H1 (cell line): ENCODE data around the gene NDUFAF3. TPM values are rescaled to one million over a fixed set of nuclear protein-coding genes. Genes with fewer than 3 reads are reported as not detected.

Source experiments
- CTCF ChIA-PET: fragments of 300-600 bp; sonication (Branson Sonifier 250); formaldehyde crosslinking; loops from one replicate; lab custom pipeline; 2021; ENCODE audit not compliant: partially characterized antibody; lab: Charles Lee
- POLR2A ChIA-PET: fragments of 300-600 bp; sonication (Branson Sonifier 250); formaldehyde crosslinking; loops from one replicate; lab custom pipeline; 2021; ENCODE audit warnings: inconsistent platforms; ENCODE audit not compliant: partially characterized antibody; lab: Charles Lee
- DNase-seq, 2 experiments: peaks; one replicate each; pipeline versions ENCODE4 v3.0.0 to v3.0.0-alpha.2; 2010 to 2022; ENCODE audit warnings: low spot score in 2 of 2, low read depth in 1 of 2, mixed read lengths in 1 of 2
- FAIRE-seq: peaks from 2 replicates; lab custom pipeline; 2011; peaks lifted over from hg19 to GRCh38; lab: Jason Lieb, UNC
- H2AFZ ChIP-seq: 2 replicates; pipeline ENCODE4 v1.8.1; 2012; ENCODE audit warnings: low read length, inconsistent platforms
- H2AK5ac ChIP-seq: 2 replicates; pipeline ENCODE4 v1.6.1; 2013; ENCODE audit warnings: low read depth, low read length
- H2BK120ac ChIP-seq: replicated peaks from 2 replicates; pipeline ENCODE3; 2013; ENCODE audit warnings: low read depth, low read length, inconsistent platforms
- H2BK12ac ChIP-seq: 2 replicates; pipeline ENCODE4 v1.6.1; 2013; ENCODE audit warnings: low read depth, low read length
- H2BK15ac ChIP-seq: 2 replicates; pipeline ENCODE4 v1.6.1; 2013; ENCODE audit warnings: low read length
- H2BK20ac ChIP-seq: 2 replicates; pipeline ENCODE4 v1.6.1; 2013; ENCODE audit warnings: low read length
- H2BK5ac ChIP-seq: 2 replicates; pipeline ENCODE4 v1.6.1; 2013; ENCODE audit warnings: low read depth, low read length
- H3K14ac ChIP-seq: 2 replicates; pipeline ENCODE4 v1.6.1; 2013; ENCODE audit warnings: inconsistent platforms; ENCODE audit not compliant: insufficient read length
- H3K18ac ChIP-seq: 2 replicates; pipeline ENCODE4 v1.6.1; 2013; ENCODE audit warnings: low read length; ENCODE audit errors: extremely low read depth
- H3K23ac ChIP-seq: 2 replicates; pipeline ENCODE4 v1.6.1; 2013; ENCODE audit warnings: inconsistent platforms; ENCODE audit not compliant: insufficient read length
- H3K23me2 ChIP-seq: 2 replicates; pipeline ENCODE4 v1.6.1; 2013; ENCODE audit warnings: low read depth, low read length
- H3K27ac ChIP-seq: 2 replicates; pipeline ENCODE4 v1.6.1; 2011; ENCODE audit warnings: low read depth, low read length, inconsistent platforms
- H3K27me3 ChIP-seq, 4 experiments: replicated peaks in 1 of 4; 1 replicate in 1 of 4; 2 replicates in 3 of 4; pipeline versions ENCODE4 v1.6.1 to v1.8.1; 2011 to 2013; ENCODE audit warnings: low read length in 3 of 4, mild to moderate bottlenecking in 3 of 4, inconsistent platforms in 2 of 4, mixed read lengths in 2 of 4, moderate library complexity in 1 of 4; ENCODE audit not compliant: control insufficient read depth in 3 of 4, insufficient read depth in 3 of 4; ENCODE audit errors: extremely low read depth in 1 of 4
- H3K36me3 ChIP-seq, 4 experiments: 2 replicates each; pipeline versions ENCODE4 v1.6.1 to v1.8.1; 2011 to 2013; ENCODE audit warnings: mild to moderate bottlenecking in 4 of 4, low read length in 3 of 4, moderate library complexity in 2 of 4, control low read depth in 1 of 4, inconsistent platforms in 1 of 4; ENCODE audit not compliant: insufficient read depth in 4 of 4, control insufficient read depth in 2 of 4
- H3K4ac ChIP-seq: replicated peaks from 2 replicates; pipeline ENCODE3; 2013; ENCODE audit warnings: low read length, low read depth, mixed read lengths, inconsistent platforms; ENCODE audit not compliant: insufficient read length
- H3K4me1 ChIP-seq, 4 experiments: replicated peaks in 1 of 4; 1 replicate in 1 of 4; 2 replicates in 3 of 4; pipeline versions ENCODE4 v1.6.1 to v1.8.1; 2011 to 2013; ENCODE audit warnings: low read length in 3 of 4, inconsistent platforms in 2 of 4, mixed read lengths in 1 of 4; ENCODE audit not compliant: insufficient read depth in 4 of 4, control insufficient read depth in 3 of 4
- H3K4me2 ChIP-seq, 2 experiments: 2 replicates each; pipeline versions ENCODE4 v1.6.1 to v1.8.1; 2011 to 2013; ENCODE audit warnings: low read depth in 2 of 2, low read length in 2 of 2, control low read depth in 1 of 2, inconsistent platforms in 1 of 2, mild to moderate bottlenecking in 1 of 2; ENCODE audit not compliant: insufficient read depth in 1 of 2
- H3K4me3 ChIP-seq, 4 experiments: fragments of 200-600, 300-600 bp in 1 of 4; sonication (generic), shearing (Covaris generic), sonication (Bioruptor Twin) in 1 of 4; 2 replicates each; pipeline versions ENCODE4 v1.5.1 to v1.8.1; 2011 to 2016; ENCODE audit warnings: low read length in 4 of 4, low read depth in 3 of 4, control low read depth in 2 of 4, inconsistent platforms in 2 of 4, mild to moderate bottlenecking in 2 of 4, mixed read lengths in 1 of 4, moderate library complexity in 1 of 4; ENCODE audit not compliant: insufficient read depth in 2 of 4; ENCODE audit errors: extremely low read depth in 1 of 4
- H3K56ac ChIP-seq: replicated peaks from 2 replicates; pipeline ENCODE3; 2013; ENCODE audit warnings: low read depth, mild to moderate bottlenecking, mixed read lengths, low read length, inconsistent platforms; ENCODE audit not compliant: insufficient read length
- H3K79me1 ChIP-seq: 2 replicates; pipeline ENCODE4 v1.6.1; 2013; ENCODE audit warnings: low read depth, low read length, control low read depth
- H3K79me2 ChIP-seq, 2 experiments: 2 replicates each; pipeline versions ENCODE4 v1.6.1 to v1.8.1; 2012 to 2013; ENCODE audit warnings: low read length in 2 of 2, mild to moderate bottlenecking in 2 of 2, inconsistent platforms in 1 of 2; ENCODE audit not compliant: insufficient read depth in 2 of 2, control insufficient read depth in 1 of 2
- H3K9ac ChIP-seq, 4 experiments: replicated peaks in 1 of 4; 1 replicate in 1 of 4; 2 replicates in 3 of 4; pipeline versions ENCODE4 v1.6.1 to v1.8.1; 2011 to 2013; ENCODE audit warnings: low read depth in 3 of 4, low read length in 3 of 4, control low read depth in 2 of 4, mild to moderate bottlenecking in 2 of 4, moderate library complexity in 2 of 4, inconsistent platforms in 1 of 4; ENCODE audit errors: extremely low read depth in 1 of 4
- H3K9me3 ChIP-seq, 2 experiments: 2 replicates each; pipeline versions ENCODE4 v1.6.1 to v1.8.1; 2012 to 2013; ENCODE audit warnings: mild to moderate bottlenecking in 2 of 2, moderate library complexity in 2 of 2, control low read depth in 1 of 2, inconsistent platforms in 1 of 2, low read depth in 1 of 2, low read length in 1 of 2, mixed read lengths in 1 of 2; ENCODE audit not compliant: insufficient read depth in 2 of 2
- H4K20me1 ChIP-seq, 2 experiments: replicated peaks in 1 of 2; 2 replicates each; pipeline versions ENCODE3 to v1.8.1; 2011 to 2013; ENCODE audit warnings: inconsistent platforms in 2 of 2, low read length in 2 of 2, mild to moderate bottlenecking in 1 of 2; ENCODE audit not compliant: insufficient read depth in 2 of 2, control insufficient read depth in 1 of 2
- H4K5ac ChIP-seq: 2 replicates; pipeline ENCODE4 v1.6.1; 2013; ENCODE audit warnings: low read length, low read depth, mixed read lengths, inconsistent platforms; ENCODE audit not compliant: insufficient read length
- H4K8ac ChIP-seq: 2 replicates; pipeline ENCODE4 v1.8.0; 2013; ENCODE audit warnings: mild to moderate bottlenecking, moderate library complexity, low read length, inconsistent platforms; ENCODE audit not compliant: insufficient read depth; ENCODE audit errors: extremely low read depth
- H4K91ac ChIP-seq: replicated peaks from 2 replicates; pipeline ENCODE3; 2013; ENCODE audit warnings: low read length, mixed read lengths, inconsistent platforms; ENCODE audit not compliant: insufficient read length
- BACH1 ChIP-seq: IDR thresholded peaks from 2 replicates; pipeline ENCODE4 v1.6.1; 2012; ENCODE audit warnings: low read length, improper control_type of control experiment
- BCL11A ChIP-seq, 2 experiments: IDR thresholded peaks; one replicate each; pipeline ENCODE4 v1.6.1; 2011; ENCODE audit warnings: low read depth in 2 of 2, low read length in 2 of 2, mild to moderate bottlenecking in 2 of 2
- CHD2 ChIP-seq: IDR thresholded peaks from 2 replicates; pipeline ENCODE4 v1.6.1; 2012; ENCODE audit warnings: low read length, improper control_type of control experiment
- CREB1 ChIP-seq: IDR thresholded peaks from 2 replicates; pipeline ENCODE4 v1.6.1; 2012; ENCODE audit warnings: inconsistent platforms
- CTBP2 ChIP-seq: IDR thresholded peaks from 2 replicates; pipeline ENCODE4 v1.7.0; 2011; ENCODE audit warnings: borderline replicate concordance, mild to moderate bottlenecking, moderate library complexity, mixed read lengths, low read length; ENCODE audit not compliant: insufficient read depth, insufficient read length
- EGR1 ChIP-seq: IDR thresholded peaks from 2 replicates; pipeline ENCODE4 v1.6.1; 2011; ENCODE audit warnings: low read depth, low read length, borderline replicate concordance
- GABPA ChIP-seq: IDR thresholded peaks from 2 replicates; pipeline ENCODE4 v1.6.1; 2011; ENCODE audit warnings: mild to moderate bottlenecking, low read length, moderate library complexity, borderline replicate concordance; ENCODE audit not compliant: insufficient read depth
- KDM4A ChIP-seq: IDR thresholded peaks from one replicate; pipeline ENCODE4 v1.7.1; 2012; ENCODE audit warnings: low read depth, mild to moderate bottlenecking, moderate library complexity, low read length, inconsistent platforms; ENCODE audit not compliant: severe bottlenecking
- KDM5A ChIP-seq: fragments of 200-600 bp; IDR thresholded peaks from 2 replicates; pipeline ENCODE4 v1.7.1; 2012; ENCODE audit warnings: mild to moderate bottlenecking, low read length, inconsistent platforms, mixed read lengths
- MAFK ChIP-seq: IDR thresholded peaks from 2 replicates; pipeline ENCODE4 v1.6.1; 2012; ENCODE audit warnings: low read depth, mild to moderate bottlenecking, improper control_type of control experiment, low read length
- PHF8 ChIP-seq: fragments of 200-600 bp; sonication (generic); conservative IDR thresholded peaks from 2 replicates; pipeline ENCODE4 v1.7.1; 2012; ENCODE audit warnings: low read depth, mild to moderate bottlenecking, inconsistent platforms, low read length, moderate library complexity
- SP4 ChIP-seq: IDR thresholded peaks from 2 replicates; pipeline ENCODE4 v1.6.1; 2012; ENCODE audit warnings: low read length, inconsistent platforms
- WGBS, 2 experiments: shearing (Covaris generic) in 1 of 2; methylation state at CpG; one replicate each; pipeline versions ENCODE4 v1.1.6 to v1.1.7; 2013 to 2015; ENCODE audit warnings: low lambda C conversion rate in 2 of 2, mixed read lengths in 2 of 2, inconsistent platforms in 1 of 2, low coverage in 1 of 2, missing lambda C conversion rate in 1 of 2; ENCODE audit not compliant: insufficient replicate concordance in 2 of 2, insufficient coverage in 1 of 2, insufficient read length in 1 of 2; ENCODE audit errors: extremely low coverage in 1 of 2, missing lambda C conversion rate in 1 of 2; 5-methylcytosine and 5-hydroxymethylcytosine counted together
- polyA plus RNA-seq, 7 experiments: library from polyadenylated mRNA; depleted of rRNA in 3 of 7; stranded (reverse) in 5 of 7; unstranded in 2 of 7; fragments of >200 nt in 5 of 7; fragments of 200-250 nt in 2 of 7; gene quantifications; 1 replicate in 5 of 7; 2 replicates in 1 of 7; 4 replicates in 1 of 7; pipeline versions ENCODE4 v1.2.1 to v1.2.3, GENCODE V29; 2011 to 2013; ENCODE audit warnings: missing spikeins in 2 of 7, mixed read lengths in 2 of 7
- total RNA-seq: library from RNA; stranded (reverse); fragmentation: NEBNext Ultra II Directional; extraction: Animal tissue kit (Norgen Biotek cat#: 25700); gene quantifications from 2 replicates; pipeline ENCODE4 v1.2.1, GENCODE V29; 2021
- TF ChIP-seq, protein P1 (sequence below): IDR thresholded peaks from 2 replicates; pipeline ENCODE4 v1.6.1; 2011; ENCODE audit warnings: low read length, improper control_type of control experiment

The NDUFAF3 gene
- total and polyA plus RNA-seq, 2 of the 8 experiments (the other 6 are each of a cell fraction or from before 2014, with no cell fraction given) = 27.8 to 45.5 TPM

DNA sequence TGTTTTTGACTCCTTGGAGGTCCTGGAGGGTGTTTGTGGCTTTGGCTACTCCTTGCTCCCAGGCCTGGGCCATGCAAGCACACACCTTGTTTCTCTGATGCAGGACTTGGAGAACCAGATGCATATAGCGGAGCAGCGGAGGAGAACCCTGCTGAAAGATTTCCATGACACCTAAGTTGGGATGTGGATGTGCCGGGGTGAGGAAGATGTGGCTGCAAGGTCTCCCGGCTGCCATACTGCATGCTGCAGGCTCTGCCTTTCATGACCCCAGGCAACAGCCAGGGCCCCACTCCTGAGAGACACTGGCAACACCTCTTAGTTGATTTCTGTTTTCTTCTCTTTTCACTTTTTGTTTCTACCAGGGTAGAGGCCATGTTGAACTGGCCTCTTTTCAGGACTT lies 38.8 kb upstream of the NDUFAF3 start:
- Histone ChIP-seq H3K79me2 (no peaks in the 10 kb centered on the region), H3K9ac (no peak overlapping the region), H3K56ac (no peak overlapping the region), H2AFZ (no peak overlapping the region), H3K4me2 (no peak overlapping the region), H3K23ac (no peak overlapping the region), H3K23me2 (no peaks in the 10 kb centered on the region), H4K20me1 (peaks cover 3 to 11% of the 10 kb centered on the region in 2 experiments), H3K18ac (no peak overlapping the region), H3K79me1 (peaks cover 2% of the 10 kb centered on the region; the same call in 1 of the 2 replicates), H2BK20ac (no peak overlapping the region), H3K4ac (no peak overlapping the region), H3K36me3 (peaks cover 15 to 59% (median 47%) of the 10 kb centered on the region in 4 experiments), H3K4me1 (no peaks in the 10 kb centered on the region), H4K8ac (no peak overlapping the region), H4K91ac (no peak overlapping the region), H3K4me3 (no peak overlapping the region), H2BK5ac (no peak overlapping the region), H2BK15ac (no peak overlapping the region), H2AK5ac (no peak overlapping the region), H2BK120ac (no peak overlapping the region), H3K27ac (no peak overlapping the region), H2BK12ac (no peak overlapping the region), H3K14ac (no peak overlapping the region), H3K27me3 (no peaks in the 10 kb centered on the region), H4K5ac (no peak overlapping the region), H3K9me3 (no peaks in the 10 kb centered on the region)
- FAIRE-seq (no peak), DNase-seq (no peak)
- WGBS, 2 experiments = 100% methylated on average over 4 of the region's 4 CpGs; no CpG with 5 or more reads in 1 of the 2 experiments
- ChIA-PET CTCF (interaction anchor here (0.7 to 19.9 kb wide), 3 partner anchors 13 to 32 kb away, joined by 3 to 467 read pairs (median 3); partner anchors contain the start of genes DALRD3, NDUFAF3 and WDR6), POLR2A (interaction anchor here (1.2 to 38.8 kb wide), 2 partner anchors 9 to 30 kb away, joined by 3 to 1518 read pairs; partner anchors contain the start of genes DALRD3, IMPDH2, NDUFAF3 and WDR6)
- no peak for TF ChIP-seq KDM5A
- no peak for TF ChIP-seq CREB1
- TF ChIP-seq, protein P1, sequence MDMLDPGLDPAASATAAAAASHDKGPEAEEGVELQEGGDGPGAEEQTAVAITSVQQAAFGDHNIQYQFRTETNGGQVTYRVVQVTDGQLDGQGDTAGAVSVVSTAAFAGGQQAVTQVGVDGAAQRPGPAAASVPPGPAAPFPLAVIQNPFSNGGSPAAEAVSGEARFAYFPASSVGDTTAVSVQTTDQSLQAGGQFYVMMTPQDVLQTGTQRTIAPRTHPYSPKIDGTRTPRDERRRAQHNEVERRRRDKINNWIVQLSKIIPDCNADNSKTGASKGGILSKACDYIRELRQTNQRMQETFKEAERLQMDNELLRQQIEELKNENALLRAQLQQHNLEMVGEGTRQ = no peak
- no peak for TF ChIP-seq KDM4A
- TF ChIP-seq PHF8 = no peak
- TF ChIP-seq EGR1 = no peak
- TF ChIP-seq CHD2 = no peak
- no peak for TF ChIP-seq BCL11A (IDR thresholded peaks at IDR 0.05; ENCODE audit: low read depth in 2 of 2, low read length in 2 of 2)
- no peak for TF ChIP-seq BACH1
- TF ChIP-seq SP4 = no peak
- no peak for TF ChIP-seq MAFK
- TF ChIP-seq GABPA = no peak
- no peak for TF ChIP-seq CTBP2
